ENCODE results near the gene TENM3. TPM values are rescaled to one million over a fixed set of nuclear protein-coding genes. Genes with fewer than 3 reads are reported as not detected.

The TENM3 gene
- total RNA-seq, 1 experiment from 2014 or later: not detected

DNA sequence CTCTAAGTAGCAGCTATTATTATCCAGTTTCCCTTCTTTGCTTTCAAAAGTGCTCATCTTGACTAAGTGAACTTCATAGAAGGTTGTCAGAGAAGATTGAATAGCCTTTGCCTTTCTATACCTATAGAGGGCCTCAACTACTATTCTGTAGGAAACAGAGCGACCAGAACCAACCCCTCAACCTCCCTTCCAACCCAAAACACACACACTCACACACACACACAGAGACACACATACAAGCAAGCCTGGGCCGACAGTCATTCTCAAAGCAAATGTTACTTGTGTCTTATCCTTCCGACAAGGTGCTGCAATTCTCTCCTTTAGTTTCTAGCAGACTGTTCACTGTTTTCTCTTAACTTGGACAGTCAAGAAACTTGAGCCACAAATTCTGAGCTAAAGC, 472.3 kb downstream of the TENM3 start:
- CTCF ChIA-PET: no interaction called here
- DNase-seq: no peak
- H3K4me2 ChIP-seq: no peak overlapping the region
- intact Hi-C loops (cut with micrococcal nuclease; ENCODE audit: unreplicated experiment): no loop called here
- no TSS peak for BruUV-seq (replicated peaks)
- H3F3A ChIP-seq (ENCODE audit: insufficient read depth, low read depth): no peaks in the 10 kb centered on the region
- no peaks in the 10 kb centered on the region for H3K4me1 ChIP-seq (replicated peaks; ENCODE audit: insufficient read depth)
- H3K79me2 ChIP-seq (ENCODE audit: low read depth): no peaks in the 10 kb centered on the region
- H4K20me1 ChIP-seq (ENCODE audit: insufficient read depth): no peaks in the 10 kb centered on the region
- POLR2A ChIA-PET (ENCODE audit: unreplicated experiment): no interaction called here
- H3K36me3 ChIP-seq (ENCODE audit: low read depth): no peaks in the 10 kb centered on the region
- peaks cover 62% of the 10 kb centered on the region for H3K27me3 ChIP-seq (ENCODE audit: insufficient read depth, low read depth)
- no peaks in the 10 kb centered on the region for H3K9me3 ChIP-seq (ENCODE audit: insufficient read depth, low read depth)
- H2AFZ ChIP-seq: no peak overlapping the region
- H3K4me3 ChIP-seq: no peak overlapping the region
- H3K9me2 ChIP-seq (ENCODE audit: insufficient read depth): no peaks in the 10 kb centered on the region
- H3K27ac ChIP-seq: no peak overlapping the region
- no peak for TF ChIP-seq EZH2 (IDR thresholded peaks at IDR 0.05; ENCODE audit: low read depth)
- TF ChIP-seq, protein P1, sequence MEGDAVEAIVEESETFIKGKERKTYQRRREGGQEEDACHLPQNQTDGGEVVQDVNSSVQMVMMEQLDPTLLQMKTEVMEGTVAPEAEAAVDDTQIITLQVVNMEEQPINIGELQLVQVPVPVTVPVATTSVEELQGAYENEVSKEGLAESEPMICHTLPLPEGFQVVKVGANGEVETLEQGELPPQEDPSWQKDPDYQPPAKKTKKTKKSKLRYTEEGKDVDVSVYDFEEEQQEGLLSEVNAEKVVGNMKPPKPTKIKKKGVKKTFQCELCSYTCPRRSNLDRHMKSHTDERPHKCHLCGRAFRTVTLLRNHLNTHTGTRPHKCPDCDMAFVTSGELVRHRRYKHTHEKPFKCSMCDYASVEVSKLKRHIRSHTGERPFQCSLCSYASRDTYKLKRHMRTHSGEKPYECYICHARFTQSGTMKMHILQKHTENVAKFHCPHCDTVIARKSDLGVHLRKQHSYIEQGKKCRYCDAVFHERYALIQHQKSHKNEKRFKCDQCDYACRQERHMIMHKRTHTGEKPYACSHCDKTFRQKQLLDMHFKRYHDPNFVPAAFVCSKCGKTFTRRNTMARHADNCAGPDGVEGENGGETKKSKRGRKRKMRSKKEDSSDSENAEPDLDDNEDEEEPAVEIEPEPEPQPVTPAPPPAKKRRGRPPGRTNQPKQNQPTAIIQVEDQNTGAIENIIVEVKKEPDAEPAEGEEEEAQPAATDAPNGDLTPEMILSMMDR (conservative IDR thresholded peaks at IDR 0.05): no peak

DNA sequence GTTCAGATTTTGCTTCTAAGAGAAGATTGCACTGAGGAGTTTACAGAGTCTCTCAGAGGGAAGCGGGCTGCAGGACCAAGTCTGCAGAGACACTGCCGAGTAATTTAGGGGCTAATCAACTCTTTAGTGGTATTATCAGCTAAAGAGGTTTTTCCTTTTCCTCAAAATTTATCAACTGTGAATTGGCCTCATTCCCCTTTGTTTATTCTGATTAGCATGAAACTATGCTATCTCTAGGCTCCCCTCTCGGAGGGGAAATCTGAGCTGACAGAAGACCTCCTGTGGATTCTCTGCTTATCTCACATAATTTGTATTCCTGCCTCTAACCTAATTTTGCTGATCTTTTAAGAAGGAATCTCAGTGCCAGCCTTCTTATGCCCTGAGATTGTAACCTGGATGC, 473.0 kb downstream of the TENM3 start:
- Histone ChIP-seq H3K4me3 (no peak overlapping the region), H3K9me3 (ENCODE audit: insufficient read depth, low read depth) (no peaks in the 10 kb centered on the region), H3F3A (ENCODE audit: insufficient read depth, low read depth) (no peaks in the 10 kb centered on the region), H3K4me1 (replicated peaks; ENCODE audit: insufficient read depth) (no peaks in the 10 kb centered on the region), H3K9me2 (ENCODE audit: insufficient read depth) (no peaks in the 10 kb centered on the region), H3K4me2 (no peak overlapping the region), H3K27ac (no peak overlapping the region), H3K36me3 (ENCODE audit: low read depth) (no peaks in the 10 kb centered on the region), H3K27me3 (ENCODE audit: insufficient read depth, low read depth) (peaks cover 61% of the 10 kb centered on the region), H4K20me1 (ENCODE audit: insufficient read depth) (no peaks in the 10 kb centered on the region), H3K79me2 (ENCODE audit: low read depth) (no peaks in the 10 kb centered on the region), H2AFZ (no peak overlapping the region)
- TF ChIP-seq, protein P1 (conservative IDR thresholded peaks at IDR 0.05): no peak
- ChIA-PET CTCF (no interaction called here), POLR2A (ENCODE audit: unreplicated experiment) (no interaction called here)
- intact Hi-C loops (cut with micrococcal nuclease; ENCODE audit: unreplicated experiment): no loop called here
- BruUV-seq (replicated peaks): no TSS peak
- no peak for DNase-seq

DNA sequence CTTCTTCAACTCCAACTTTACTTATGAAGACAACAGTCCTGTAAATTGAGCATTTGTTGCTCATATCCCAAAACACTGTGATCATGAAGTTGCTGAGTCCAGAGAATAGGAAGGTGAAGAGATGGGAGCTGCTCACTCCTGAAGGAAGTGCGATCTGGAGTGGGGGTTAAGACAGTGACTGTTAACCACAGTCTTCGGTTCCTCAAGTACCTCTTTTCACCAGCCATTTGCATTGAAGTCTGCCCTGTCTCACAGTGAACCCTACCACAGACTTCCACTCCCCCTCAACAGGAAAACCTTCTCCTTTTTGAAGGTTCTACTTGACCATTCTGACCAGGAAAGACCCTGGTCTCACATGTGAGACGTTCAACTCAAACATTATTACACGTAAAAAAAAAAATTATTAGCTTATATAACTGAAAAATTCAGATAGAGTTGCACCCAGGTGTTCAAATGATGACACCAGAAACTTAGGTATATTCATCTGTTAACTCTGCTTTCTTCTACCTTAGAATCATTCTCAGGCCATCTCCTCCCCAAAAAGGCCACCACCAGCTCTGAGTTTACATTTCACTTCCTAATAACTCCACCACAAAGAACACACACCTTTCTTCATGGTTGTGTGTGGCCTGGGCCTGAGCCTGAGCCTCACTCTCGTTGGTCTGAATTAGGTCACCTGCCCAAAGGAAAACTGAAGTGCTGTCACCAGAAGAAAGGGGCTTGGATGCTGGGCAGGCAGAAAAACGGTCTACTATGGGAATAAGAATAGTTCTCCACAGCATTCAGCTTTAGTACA, 474.8 kb downstream of the TENM3 start:
- Histone ChIP-seq H4K20me1 (ENCODE audit: insufficient read depth) (no peaks in the 10 kb centered on the region), H3K9me2 (ENCODE audit: insufficient read depth) (no peaks in the 10 kb centered on the region), H2AFZ (no peak overlapping the region), H3K9me3 (ENCODE audit: insufficient read depth, low read depth) (no peaks in the 10 kb centered on the region), H3F3A (ENCODE audit: insufficient read depth, low read depth) (no peaks in the 10 kb centered on the region), H3K36me3 (ENCODE audit: low read depth) (no peaks in the 10 kb centered on the region), H3K79me2 (ENCODE audit: low read depth) (no peaks in the 10 kb centered on the region), H3K27ac (no peak overlapping the region), H3K4me1 (replicated peaks; ENCODE audit: insufficient read depth) (no peaks in the 10 kb centered on the region), H3K4me2 (no peak overlapping the region), H3K27me3 (ENCODE audit: insufficient read depth, low read depth) (peaks cover 54% of the 10 kb centered on the region), H3K4me3 (no peak overlapping the region)
- intact Hi-C loops (cut with micrococcal nuclease; ENCODE audit: unreplicated experiment): no loop called here
- DNase-seq: no peak
- BruUV-seq (replicated peaks): no TSS peak
- ChIA-PET CTCF (no interaction called here), POLR2A (ENCODE audit: unreplicated experiment) (no interaction called here)
- TF ChIP-seq, protein P1 (conservative IDR thresholded peaks at IDR 0.05): no peak
- TF ChIP-seq EZH2 (IDR thresholded peaks at IDR 0.05; ENCODE audit: low read depth): no peak
